HG02943 (cell line): ENCODE data around the gene ERCC1.
A peak's percentile ranks its signal among the peaks of the same experiment; 100 is the strongest.

Experiments
- ATAC-seq: cut with Tn5 transposase; IDR thresholded peaks from one replicate; pipeline ENCODE4 v1.9.1; 2021; ENCODE audit warnings: mild to moderate bottlenecking, low read depth, moderate library complexity; ENCODE audit not compliant: unreplicated experiment

The ERCC1 gene

GRCh38 chr19:45406226-45407090 is 17.3 kb downstream of the ERCC1 start, which contains the start of gene POLR1G:
Gene POLR1G (plus strand): TSS chr19:45406644. CDS start chr19:45406697, 53 bp downstream.
- peak; percentile 65 for ATAC-seq

GRCh38 chr19:45405435-45406225 is 18.1 kb downstream of the ERCC1 start:
- ATAC-seq, result peak; percentile 45

- ATAC-seq, result no peak
Observed at GRCh38 chr19:45404557-45405434, 18.9 kb downstream of the ERCC1 start, which contains the start of gene PPP1R13L. Gene PPP1R13L (minus strand): TSS chr19:45405069. CDS start chr19:45398318, 6,751 bp downstream.

DNA sequence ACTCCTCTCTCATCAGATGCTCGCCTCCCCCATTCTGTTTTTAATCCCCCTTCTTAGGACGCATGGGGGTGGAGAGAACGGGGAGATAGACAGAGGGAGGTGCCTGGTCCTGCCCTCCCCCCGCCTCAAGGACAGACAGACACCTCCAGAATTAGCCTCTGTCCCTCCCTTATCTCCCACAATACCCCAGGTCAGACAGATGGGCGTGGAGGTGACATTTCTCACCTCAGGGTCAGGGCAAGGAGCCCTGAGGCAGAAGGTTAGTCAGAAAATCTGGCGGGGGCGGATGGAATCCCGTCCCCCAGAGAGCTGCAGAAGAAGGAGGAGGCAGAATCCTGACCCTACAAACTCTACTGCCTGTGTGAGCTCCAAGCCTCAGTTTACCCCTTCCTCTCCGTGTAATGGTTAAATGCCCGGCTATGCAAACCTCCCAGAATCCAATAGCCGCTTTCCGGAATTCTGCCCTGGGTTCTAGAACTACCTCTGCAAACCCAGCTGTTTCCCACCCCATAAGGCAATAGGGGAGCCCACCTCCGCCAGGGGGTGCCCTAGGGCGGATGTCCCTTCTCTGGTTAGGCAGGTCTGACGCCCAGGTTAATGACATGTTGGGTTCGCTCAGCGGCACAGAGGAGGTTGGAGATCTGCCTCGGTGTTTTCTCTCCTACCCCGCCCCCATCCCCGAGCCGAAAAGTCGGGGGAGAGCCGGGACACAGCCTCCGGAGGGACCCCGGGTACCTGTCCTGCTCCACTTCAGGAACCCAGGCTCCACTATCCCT is 19.7 kb downstream of the ERCC1 start:
- no peak for ATAC-seq

- ATAC-seq, result no peak
Observed at GRCh38 chr19:45403272-45403671, 20.4 kb downstream of the ERCC1 start.

GRCh38 chr19:45402298-45403061 is 21.2 kb downstream of the ERCC1 start:
- no peak for ATAC-seq

DNA sequence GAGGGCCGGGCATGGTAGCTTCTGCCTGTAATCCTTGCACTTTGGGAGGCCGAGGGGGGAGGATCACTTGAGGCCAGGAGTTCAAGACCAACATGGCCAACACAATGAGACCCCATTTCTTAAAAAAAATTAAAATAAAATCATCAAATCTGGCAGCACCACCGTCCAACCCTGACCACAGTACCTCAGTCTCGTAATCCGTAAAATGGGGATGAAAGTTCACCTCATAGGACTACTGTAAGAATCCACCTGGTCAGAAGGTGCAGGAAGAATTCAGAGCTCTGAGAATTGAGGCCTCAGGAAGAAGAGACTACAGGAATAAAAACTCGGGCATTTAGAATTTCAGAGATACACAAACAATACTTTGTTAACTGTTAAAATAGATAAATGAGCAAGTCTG is 21.9 kb downstream of the ERCC1 start:
- ATAC-seq, result no peak

- ATAC-seq, result no peak
Observed at GRCh38 chr19:45400192-45400591, 23.5 kb downstream of the ERCC1 start.

- ATAC-seq, result no peak
Observed at GRCh38 chr19:45395821-45396617, 27.7 kb downstream of the ERCC1 start.

- ATAC-seq, result no peak
Observed at GRCh38 chr19:45391871-45392665, 31.6 kb downstream of the ERCC1 start.

DNA sequence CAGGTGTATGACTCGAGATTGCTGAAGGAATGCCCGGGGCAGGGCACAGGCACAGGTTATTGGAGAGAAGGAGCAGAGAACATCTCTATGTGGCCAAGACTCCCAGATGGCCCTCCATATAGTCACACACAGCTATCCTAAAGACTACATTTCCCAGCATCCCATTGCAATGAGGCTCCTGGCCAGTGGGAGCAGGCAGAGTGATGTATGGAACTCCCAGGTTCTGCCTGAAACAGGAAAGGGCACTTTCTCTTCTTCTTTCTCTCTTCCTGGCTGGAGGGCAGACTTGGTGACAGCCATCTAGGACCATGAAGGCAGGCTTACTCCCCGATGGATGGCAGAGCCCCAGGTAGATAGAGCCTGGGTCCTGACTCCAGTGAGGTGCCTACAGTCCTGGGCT is 32.4 kb downstream of the ERCC1 start:
- ATAC-seq, result no peak

GRCh38 chr19:45385392-45386221 is 38.1 kb downstream of the ERCC1 start:
- ATAC-seq, result no peak

DNA sequence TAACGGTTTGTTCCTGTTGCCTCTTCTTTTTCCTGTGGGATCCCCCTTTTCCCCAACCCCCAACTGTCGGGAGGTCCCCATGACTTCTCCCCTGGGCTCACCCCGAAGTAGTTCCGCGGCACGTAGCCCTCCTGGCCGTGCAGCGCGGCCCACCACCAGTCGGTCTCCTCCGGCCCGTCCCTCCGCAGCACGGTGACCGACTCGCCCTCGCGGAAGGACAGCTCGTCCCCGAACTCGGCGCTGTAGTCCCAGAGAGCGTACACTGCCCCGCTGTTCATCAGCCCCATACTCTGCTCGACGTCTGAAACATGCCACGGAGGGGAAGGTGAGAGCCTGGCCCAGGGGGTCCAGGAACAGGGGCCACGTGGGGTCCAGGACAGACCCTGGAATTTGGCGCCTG is 41.3 kb downstream of the ERCC1 start:
- ATAC-seq, result no peak

GRCh38 chr19:45380107-45380506 is 43.6 kb downstream of the ERCC1 start:
- ATAC-seq, result no peak

DNA sequence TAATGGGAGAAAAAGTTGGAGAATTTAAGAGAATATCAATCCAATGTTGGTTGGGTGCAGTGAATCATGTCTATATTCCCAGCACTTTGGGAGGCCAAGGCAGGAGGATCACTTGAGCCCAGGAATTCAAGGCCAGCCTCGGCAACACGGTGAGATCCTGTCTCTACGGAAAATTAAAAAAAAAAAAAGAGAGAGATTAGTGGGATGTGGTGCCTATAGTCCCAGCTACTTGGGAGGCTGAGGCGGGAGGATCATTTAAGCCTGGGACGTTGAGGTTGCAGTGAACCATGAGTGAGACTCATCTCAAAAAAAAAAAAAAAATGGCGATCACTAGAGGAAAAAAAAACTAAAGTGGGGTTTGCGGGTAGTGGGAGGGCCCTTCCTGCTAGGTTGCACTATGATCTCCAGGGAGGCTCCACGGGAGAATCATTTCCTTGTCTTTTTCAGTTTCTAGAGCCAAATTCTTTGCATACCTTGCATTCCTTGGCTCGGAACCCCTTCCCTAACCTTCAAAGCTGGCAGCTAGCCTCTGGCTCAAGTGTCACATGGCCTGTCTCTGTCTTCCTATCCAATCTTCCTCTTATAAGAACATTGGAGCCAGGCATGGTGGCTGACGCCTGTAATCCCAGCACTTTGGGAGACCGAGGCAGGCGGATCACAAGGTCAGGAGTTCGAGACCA is 47.5 kb downstream of the ERCC1 start:
- ATAC-seq, result no peak
